WTC11 (cell line): ENCODE results near the gene AKT2.

Experiments
- CTCF ChIP-seq: fragments of 200-600 bp; IDR thresholded peaks from 2 replicates; pipeline ENCODE4 v1.8.0; 2022; ENCODE audit warnings: antibody characterized with exemption
- MAX ChIP-seq: sonication (generic); formaldehyde crosslinking; IDR thresholded peaks from 2 replicates; pipeline ENCODE4 v1.8.0; 2022; ENCODE audit warnings: mild to moderate bottlenecking, missing genetic modification reagents

GRCh38 chr19:40251991-40252390 is 33.2 kb downstream of the AKT2 start:
- TF ChIP-seq MAX (CRISPR knock-in tag) (no peak), CTCF (no peak)
